NCI-H1436 (cell line): Measurements from ENCODE around the gene DCDC2C.

ENCODE experiments used
- DNase-seq: peaks from one replicate; lab custom pipeline; 2025; lab: John Stamatoyannopoulos, UW

The DCDC2C gene

GRCh38 chr2:3712831-3713503, 9.6 kb downstream of the DCDC2C start:
- DNase-seq: no peak

DNA sequence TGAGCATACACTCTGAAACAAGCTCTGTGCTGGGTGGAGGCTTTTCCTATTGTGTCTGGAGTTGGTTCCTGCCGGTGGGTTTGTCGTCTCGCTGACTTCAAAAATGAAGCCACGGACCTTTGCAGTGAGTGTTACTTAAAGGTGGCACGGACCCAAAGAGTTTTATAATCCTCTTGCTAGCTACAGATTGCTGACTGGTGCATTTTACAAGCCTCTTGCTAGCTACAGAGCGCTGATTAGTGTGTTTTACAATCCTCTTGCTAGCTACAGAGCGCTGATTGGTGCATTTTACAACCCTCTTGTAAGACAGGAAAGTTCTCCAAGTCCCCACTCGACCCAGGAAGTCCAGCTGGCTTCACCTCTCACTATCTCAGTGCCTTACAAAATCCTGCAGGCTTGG, 15.3 kb downstream of the DCDC2C start:
- no peak for DNase-seq

DNA sequence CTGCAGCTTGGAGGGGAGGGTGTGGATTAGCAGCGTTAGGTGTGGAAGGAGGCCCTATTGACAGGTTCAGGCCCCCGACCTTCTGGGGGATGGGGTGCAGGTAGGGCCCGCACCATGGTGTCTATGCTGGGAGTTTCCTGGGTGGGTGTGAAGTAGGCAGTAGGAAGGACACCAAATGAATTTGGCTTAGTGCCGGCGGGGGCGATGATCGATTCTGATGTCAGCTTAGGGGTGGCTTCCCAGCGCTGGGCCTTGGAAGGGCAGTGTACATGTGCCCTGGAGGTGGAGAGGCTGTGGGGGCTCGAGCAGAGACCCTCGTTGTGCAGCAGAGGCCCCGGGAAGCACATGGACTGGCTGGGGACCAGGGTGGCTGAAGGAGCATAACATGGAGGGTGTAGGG, 21.6 kb downstream of the DCDC2C start:
- no peak for DNase-seq

DNA sequence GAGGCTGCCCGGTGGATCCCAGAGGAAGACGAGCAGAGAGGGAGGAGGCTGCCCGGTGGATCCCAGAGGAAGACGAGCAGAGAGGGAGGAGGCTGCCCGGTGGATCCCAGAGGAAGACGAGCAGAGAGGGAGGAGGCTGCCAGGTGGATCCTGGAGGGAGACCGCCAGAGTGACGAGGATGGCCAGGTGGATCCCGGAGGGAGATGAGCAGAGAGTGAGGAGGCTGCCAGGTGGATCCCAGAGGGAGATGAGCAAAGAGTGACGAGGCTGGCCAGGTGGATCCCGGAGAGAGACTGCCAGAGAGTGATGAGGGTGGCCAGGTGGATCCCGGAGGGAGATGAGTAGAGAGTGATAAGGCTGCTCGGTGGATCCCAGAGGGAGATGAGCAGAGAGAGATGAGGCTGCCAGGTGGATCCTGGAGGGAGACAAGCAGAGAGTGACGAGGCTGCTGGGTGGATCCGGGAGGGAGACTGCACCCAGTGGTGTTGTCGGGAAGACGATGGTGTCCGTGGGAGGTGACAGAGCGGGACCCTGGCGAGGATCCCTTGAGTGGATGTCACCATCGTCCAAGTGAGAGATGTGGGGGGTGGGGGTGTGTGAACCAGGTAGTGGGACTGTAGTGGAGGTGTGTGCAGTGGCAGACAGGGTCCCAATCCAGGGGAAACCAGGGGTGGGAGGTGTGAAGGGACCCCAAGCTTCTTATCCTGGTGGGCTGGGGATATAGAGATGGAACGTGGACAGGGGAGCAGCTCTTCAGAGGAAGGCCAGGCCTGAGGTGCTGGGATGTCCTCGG, 22.3 kb downstream of the DCDC2C start:
- DNase-seq: no peak

DNA sequence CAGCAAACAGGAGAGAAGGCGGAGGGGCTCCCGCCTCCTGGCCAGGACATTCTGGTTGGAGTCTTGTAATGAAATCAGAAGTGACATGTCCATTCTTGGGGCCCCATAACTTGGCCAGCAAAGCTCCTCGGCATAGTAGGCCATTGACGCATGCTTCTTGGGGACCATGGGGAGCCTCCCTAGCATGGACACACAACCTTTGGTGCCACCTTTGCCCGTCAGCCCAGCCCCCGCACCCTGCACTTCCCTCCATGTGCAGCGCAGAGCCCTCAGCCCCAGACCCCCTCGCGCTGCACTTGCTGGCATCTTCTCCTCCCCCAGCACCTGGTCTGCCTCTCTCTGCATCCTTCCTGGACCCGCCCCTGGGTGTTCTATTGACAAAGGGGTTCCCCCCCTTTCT, 23.1 kb downstream of the DCDC2C start:
- peak; percentile 12 for DNase-seq

DNA sequence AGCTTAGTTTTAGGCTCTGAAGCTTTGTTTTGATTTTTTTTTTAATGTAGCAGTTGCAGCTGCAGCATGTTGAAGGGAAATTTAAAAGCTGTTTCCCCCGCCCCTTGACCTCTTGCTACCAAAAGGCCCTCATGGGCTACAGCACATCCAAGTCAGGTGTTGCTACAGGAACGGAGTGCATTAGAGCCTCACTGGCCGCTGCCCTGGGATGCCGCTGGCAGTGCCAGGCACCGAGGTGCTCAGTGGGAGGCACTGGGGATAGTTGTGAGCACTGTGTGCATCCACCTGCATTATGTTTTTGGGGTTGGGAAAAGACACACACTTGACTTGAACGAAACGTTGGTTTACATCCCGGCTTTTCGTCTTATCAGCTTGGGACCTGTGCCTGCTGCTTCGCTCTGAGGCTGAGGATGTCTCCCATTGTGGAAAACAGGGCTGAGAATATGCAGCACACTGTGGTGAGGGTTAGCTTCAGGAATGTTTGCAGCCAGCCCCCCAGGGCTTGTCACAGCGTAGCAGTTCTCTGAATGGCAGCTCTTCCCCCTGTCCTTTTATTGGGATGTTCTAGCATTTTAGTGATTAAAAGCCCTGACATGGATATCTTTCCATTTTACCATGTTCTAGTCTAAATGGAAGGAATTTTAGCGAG, 24.1 kb downstream of the DCDC2C start:
- DNase-seq: no peak

DNA sequence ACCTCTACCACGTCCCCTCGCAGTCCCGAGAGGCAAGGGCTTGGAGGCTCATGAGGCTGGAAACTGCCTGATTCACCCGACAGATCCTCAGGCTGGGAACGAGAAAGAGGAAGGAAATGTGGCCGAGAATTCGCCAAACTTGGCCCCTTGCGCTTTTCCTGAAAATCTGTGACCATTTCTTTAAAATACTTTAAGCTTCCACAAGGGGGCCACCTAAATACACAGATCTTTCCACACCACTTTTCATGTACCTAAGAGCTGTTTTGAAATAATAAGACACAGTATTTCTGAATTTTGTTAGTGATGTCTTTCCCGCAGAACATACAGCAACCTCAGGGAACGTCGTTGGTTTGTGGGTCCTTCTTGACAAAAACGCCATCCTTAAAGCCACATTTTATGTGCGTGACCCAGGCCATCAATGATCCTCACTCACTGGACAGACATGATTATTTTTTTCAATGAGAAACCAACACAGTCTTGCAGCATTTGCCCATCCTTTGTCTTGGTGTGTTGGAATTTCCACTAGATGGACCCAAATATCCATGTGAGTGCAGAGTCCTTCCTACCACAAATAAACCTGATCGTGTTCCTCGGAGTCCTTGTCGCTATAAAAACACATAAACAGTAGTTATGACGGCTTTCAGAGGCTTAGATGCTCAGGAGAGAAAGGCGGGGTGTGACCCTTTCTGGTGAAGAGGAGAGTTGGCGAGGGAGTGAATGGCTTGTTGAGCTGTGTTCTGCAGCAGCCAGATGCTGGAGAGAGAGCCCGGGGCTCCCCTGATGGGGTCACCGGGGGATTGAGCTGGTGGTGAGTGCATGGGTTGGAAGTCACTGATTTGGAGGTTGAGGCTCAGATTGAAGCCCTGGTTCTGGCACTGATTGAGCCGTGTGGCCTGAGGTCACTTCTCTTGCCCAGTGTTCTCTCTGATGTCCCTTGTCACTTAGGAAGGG, 25.0 kb downstream of the DCDC2C start:
- peak; percentile 51 for DNase-seq

- DNase-seq: no peak
Measured at GRCh38 chr2:3729055-3729448, 25.7 kb downstream of the DCDC2C start.

DNA sequence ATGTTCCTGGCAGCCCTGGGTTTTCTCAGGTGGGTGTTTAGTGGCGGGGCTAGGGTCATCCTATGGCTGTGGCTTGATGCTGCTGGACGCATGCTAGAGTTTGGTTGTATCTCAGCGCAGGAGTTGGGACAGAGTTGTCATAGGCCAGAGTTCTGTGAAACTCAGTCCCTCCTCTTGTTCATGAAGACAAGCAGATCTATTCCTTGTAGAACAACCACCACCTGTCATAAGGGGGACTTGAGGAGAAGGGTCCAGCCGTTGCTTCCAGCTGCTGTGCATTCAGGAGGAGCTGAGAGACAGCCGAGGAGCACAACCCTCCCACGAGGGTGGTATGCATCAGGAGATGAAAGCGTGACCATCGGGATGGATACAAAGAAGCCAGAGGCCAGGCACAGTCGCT, 26.4 kb downstream of the DCDC2C start:
- DNase-seq: no peak

DNA sequence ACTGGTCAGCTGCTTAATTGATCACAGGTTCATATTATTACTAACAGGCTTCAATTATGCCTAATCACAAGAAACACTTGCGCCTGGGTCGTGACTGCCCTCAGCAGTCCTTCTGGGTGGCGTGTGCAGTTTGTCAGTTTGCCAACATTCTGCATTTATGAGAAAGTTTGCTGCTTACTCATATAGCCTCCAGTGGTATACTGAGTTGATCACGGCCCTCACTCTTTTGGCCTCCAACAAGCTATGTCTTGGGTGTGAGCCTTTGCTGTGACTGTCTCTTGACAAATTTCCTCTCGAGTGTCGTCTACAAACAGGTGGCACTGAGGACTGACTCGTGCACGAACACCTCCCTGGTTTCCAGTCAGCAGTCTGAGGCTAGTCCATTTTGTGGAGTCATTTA, 27.3 kb downstream of the DCDC2C start:
- DNase-seq: no peak

DNA sequence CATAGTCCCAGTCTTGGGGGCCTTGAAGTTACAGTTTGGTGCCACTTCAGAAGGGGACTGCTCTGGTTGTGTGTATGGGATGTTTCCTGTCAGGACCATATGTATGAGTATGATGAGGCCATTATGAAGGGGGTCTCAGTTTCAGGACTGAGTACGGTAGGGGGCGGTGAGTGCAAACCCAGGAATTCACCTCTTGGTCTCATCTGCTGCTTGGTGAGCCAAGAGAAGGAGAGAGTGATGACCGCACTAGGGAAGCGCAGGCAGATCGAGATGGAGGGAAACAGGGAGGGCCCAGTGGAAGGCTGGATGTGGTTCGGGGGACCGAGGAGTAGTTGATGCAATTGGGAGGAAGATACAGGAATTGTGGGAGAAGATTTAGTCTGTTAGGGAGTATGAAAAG, 28.5 kb downstream of the DCDC2C start:
- DNase-seq: no peak

DNA sequence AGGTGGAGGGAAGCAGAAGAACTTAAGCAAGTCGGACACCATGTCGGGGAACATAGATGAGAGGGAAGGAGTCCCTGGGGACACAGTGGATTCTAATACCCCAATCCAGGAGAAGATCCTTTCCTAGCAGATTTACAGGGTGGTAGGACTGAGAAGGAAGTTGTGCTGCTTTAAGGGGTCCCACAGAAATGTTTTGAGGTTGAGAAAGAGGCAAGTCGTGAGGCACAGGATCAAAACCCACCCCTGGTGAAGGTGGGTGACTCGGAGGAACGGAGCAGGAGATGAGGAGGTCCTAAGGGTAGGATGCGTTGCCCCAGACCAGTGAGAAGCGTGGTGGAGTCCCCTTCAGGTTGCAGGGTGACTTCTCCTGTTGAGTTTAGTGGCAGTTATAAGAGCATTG, 32.7 kb downstream of the DCDC2C start:
- DNase-seq: no peak

DNA sequence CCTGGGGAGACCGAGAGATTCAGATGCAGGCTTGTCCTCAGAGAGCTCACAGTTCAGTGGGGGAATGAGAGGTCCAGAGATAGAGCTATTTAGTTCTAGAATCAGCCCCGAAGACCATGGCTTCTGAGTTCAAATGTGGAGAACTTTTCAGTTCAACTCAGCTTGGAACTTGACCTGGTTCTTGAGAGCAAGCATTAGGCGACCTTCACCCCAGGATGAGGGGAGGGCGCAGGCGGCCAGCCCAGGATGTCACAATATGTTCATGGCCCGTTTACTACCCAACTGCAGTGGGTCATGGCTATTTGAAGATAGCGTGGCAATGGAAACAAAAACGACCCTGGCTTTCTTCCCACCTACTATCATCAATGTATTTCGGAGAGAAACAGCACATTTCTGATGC, 33.8 kb downstream of the DCDC2C start:
- DNase-seq: no peak

DNA sequence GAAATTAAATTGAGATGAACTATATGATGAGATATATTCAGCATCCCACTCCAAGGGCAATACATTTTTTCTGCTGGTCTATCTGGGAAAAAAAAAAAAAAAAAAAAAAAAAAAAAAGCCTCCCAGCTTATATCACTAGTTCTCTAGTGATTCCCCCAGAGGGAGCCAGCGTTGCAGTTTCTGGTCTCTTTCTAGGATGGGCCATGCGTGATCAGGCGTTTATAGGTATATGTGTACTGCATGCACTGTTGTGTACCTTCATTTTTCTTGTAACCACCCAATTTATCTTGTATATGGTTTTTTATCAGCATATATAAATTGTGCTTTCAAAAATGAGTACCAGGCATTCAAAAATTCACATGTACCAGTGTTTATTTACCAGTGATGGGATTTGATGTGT, 35.1 kb downstream of the DCDC2C start:
- DNase-seq: no peak

- no peak for DNase-seq
Measured at GRCh38 chr2:3739313-3739712, 35.9 kb downstream of the DCDC2C start.

GRCh38 chr2:3741396-3741795, 38.0 kb downstream of the DCDC2C start:
- no peak for DNase-seq

- DNase-seq: no peak
Measured at GRCh38 chr2:3741867-3742602, 38.7 kb downstream of the DCDC2C start.

DNA sequence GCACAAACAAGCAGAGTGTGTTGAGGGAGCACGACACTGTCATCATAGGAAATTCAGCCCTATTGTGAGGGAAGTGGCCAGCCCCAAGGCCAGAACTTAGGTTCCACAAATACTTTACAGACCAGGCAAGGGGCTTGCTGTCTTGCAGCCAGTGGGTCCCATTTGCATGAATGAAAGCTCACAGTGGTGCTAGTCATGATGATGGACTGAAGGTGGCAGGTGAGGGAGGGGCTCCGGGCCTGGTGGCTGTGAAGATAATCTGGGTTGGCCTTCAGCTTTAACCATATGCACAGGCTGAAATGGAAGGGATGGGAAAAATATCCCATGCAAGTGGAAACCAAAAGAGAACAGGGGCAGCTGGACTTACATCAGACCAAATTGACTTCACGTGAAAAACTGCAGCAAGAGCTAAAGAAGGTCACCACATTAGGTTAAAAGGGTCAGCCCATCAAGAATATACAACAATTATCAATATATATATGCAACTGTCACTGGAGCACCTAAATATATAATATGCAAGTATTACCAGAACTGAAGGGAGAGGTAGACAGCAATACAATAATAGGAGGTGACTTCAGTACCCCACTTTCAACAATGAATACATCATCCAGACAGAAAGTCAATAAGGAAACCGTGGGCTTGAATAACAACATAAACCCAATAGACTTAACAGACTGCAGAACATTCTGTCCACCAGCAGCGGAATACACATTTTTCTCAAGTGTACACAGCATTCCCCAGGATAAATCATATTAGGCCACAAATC, 39.6 kb downstream of the DCDC2C start:
- DNase-seq: no peak

DNA sequence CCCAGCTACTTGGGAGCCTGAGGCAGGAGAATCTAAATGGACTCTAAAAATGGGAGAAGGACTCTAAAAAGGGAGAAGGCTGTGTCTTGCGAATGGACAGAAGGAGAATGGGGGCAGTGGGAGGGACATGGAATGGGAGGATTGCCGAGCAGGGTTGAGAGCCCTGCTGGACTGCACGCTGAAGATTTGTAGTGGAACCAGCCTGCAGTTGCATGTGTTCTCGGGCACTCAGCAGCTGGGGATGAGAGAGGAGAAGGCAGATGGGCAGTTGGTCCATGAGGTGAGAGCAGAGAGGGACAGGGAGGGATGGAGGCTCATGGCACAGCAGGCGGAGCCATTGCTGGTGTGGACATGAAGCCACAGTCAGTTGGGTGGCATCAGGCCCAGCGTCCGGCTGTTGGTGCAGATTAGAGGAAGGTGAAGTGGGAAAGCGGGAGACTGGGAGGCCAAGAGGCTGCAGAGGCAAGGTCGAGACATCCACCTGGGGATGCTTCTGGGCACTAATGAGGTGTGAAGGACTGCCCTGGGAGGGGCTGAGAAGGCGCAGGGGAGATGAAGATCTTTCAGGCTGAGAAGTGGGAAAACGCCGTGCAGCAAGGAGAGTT, 40.7 kb downstream of the DCDC2C start:
- no peak for DNase-seq

- no peak for DNase-seq
Measured at GRCh38 chr2:3745920-3746319, 42.5 kb downstream of the DCDC2C start.
